WTC11 (cell line): ENCODE results near the gene KCNK3.

Experiments used
- EMX1 ChIP-seq: fragments of 250-450 bp; sonication (Bioruptor Pico); IDR thresholded peaks from 2 replicates; pipeline ENCODE4 v1.8.0; 2021; ENCODE audit warnings: mild to moderate bottlenecking
- NR1H2 ChIP-seq: sonication (generic); formaldehyde crosslinking; IDR thresholded peaks from 2 replicates; pipeline ENCODE4 v1.9.0; 2021; ENCODE audit warnings: mild to moderate bottlenecking, moderate library complexity, missing genetic modification reagents
- NR2C2 ChIP-seq: sonication (generic); formaldehyde crosslinking; IDR thresholded peaks from 2 replicates; pipeline ENCODE4 v1.8.0; 2022; ENCODE audit warnings: mild to moderate bottlenecking, missing genetic modification reagents
- TP53 ChIP-seq: sonication (generic); formaldehyde crosslinking; IDR thresholded peaks from 2 replicates; pipeline ENCODE4 v1.8.1; 2023; ENCODE audit warnings: mild to moderate bottlenecking, missing genetic modification reagents
- TF ChIP-seq, protein P1 (sequence below): fragments of 200-600 bp; IDR thresholded peaks from 2 replicates; pipeline ENCODE4 v1.8.0; 2022; ENCODE audit warnings: antibody characterized with exemption
- TF ChIP-seq, protein P2 (sequence below): sonication (generic); formaldehyde crosslinking; conservative IDR thresholded peaks from 2 replicates; pipeline ENCODE4 v1.8.1; 2023; ENCODE audit warnings: mild to moderate bottlenecking, low read depth, missing genetic modification reagents, moderate library complexity
- TF ChIP-seq, protein P3 (sequence below): fragments of 250-450 bp; sonication (Bioruptor Pico); IDR thresholded peaks from 2 replicates; pipeline ENCODE4 v1.8.0; 2021; ENCODE audit warnings: mild to moderate bottlenecking
- TF ChIP-seq, protein P4 (sequence below): sonication (generic); formaldehyde crosslinking; IDR thresholded peaks from 2 replicates; pipeline ENCODE4 v1.8.1; 2023; ENCODE audit warnings: mild to moderate bottlenecking, missing genetic modification reagents, moderate library complexity
- TF ChIP-seq, protein P5 (sequence below): sonication (generic); formaldehyde crosslinking; conservative IDR thresholded peaks from 2 replicates; pipeline ENCODE4 v1.8.1; 2022; ENCODE audit warnings: mild to moderate bottlenecking, missing genetic modification reagents
- TF ChIP-seq, protein P6 (sequence below): sonication (generic); formaldehyde crosslinking; IDR thresholded peaks from 2 replicates; pipeline ENCODE4 v1.8.1; 2023; ENCODE audit warnings: mild to moderate bottlenecking, moderate library complexity, missing genetic modification reagents

DNA sequence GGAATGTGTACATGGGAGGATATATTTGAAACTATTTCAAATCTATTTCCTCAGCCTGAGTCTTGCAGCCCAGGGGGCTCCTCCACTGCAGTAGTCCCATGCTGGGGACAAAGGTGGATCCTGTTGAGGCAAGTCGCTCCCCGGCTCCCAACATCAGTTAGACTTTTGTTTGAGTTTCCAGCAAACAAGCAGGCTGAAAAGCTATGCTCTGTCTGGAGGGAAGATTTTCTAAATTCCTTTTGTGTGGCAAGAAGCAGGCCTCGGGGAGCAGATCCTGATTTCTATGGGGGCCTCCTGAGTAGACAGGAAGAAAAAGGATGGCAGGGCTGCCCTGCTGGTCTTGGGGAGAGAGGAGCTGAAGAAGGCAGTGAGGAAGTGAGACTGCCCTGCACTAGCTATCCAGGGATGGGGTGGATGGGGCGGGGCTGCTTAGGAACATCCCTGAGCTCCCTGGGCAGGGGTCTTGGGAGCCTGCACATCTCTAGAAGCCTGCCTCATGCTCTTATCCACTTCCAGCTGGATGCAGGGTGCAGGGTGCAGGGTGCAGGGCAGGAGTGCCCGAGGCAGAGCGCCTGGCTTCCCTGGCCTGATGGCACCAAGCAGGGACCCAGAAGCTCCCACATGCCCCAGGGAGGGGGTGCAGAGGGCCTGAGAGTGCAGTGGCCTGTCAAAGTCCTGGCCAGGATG is 45.4 kb upstream of the KCNK3 start:
- TF ChIP-seq, protein P1, sequence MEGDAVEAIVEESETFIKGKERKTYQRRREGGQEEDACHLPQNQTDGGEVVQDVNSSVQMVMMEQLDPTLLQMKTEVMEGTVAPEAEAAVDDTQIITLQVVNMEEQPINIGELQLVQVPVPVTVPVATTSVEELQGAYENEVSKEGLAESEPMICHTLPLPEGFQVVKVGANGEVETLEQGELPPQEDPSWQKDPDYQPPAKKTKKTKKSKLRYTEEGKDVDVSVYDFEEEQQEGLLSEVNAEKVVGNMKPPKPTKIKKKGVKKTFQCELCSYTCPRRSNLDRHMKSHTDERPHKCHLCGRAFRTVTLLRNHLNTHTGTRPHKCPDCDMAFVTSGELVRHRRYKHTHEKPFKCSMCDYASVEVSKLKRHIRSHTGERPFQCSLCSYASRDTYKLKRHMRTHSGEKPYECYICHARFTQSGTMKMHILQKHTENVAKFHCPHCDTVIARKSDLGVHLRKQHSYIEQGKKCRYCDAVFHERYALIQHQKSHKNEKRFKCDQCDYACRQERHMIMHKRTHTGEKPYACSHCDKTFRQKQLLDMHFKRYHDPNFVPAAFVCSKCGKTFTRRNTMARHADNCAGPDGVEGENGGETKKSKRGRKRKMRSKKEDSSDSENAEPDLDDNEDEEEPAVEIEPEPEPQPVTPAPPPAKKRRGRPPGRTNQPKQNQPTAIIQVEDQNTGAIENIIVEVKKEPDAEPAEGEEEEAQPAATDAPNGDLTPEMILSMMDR: no peak
- TF ChIP-seq, protein P2, sequence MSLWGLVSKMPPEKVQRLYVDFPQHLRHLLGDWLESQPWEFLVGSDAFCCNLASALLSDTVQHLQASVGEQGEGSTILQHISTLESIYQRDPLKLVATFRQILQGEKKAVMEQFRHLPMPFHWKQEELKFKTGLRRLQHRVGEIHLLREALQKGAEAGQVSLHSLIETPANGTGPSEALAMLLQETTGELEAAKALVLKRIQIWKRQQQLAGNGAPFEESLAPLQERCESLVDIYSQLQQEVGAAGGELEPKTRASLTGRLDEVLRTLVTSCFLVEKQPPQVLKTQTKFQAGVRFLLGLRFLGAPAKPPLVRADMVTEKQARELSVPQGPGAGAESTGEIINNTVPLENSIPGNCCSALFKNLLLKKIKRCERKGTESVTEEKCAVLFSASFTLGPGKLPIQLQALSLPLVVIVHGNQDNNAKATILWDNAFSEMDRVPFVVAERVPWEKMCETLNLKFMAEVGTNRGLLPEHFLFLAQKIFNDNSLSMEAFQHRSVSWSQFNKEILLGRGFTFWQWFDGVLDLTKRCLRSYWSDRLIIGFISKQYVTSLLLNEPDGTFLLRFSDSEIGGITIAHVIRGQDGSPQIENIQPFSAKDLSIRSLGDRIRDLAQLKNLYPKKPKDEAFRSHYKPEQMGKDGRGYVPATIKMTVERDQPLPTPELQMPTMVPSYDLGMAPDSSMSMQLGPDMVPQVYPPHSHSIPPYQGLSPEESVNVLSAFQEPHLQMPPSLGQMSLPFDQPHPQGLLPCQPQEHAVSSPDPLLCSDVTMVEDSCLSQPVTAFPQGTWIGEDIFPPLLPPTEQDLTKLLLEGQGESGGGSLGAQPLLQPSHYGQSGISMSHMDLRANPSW (CRISPR knock-in tag): no peak
- TF ChIP-seq, protein P3, sequence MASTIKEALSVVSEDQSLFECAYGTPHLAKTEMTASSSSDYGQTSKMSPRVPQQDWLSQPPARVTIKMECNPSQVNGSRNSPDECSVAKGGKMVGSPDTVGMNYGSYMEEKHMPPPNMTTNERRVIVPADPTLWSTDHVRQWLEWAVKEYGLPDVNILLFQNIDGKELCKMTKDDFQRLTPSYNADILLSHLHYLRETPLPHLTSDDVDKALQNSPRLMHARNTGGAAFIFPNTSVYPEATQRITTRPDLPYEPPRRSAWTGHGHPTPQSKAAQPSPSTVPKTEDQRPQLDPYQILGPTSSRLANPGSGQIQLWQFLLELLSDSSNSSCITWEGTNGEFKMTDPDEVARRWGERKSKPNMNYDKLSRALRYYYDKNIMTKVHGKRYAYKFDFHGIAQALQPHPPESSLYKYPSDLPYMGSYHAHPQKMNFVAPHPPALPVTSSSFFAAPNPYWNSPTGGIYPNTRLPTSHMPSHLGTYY (CRISPR knock-in tag): no peak
- TF ChIP-seq EMX1 (CRISPR knock-in tag): no peak
- TF ChIP-seq, protein P4, sequence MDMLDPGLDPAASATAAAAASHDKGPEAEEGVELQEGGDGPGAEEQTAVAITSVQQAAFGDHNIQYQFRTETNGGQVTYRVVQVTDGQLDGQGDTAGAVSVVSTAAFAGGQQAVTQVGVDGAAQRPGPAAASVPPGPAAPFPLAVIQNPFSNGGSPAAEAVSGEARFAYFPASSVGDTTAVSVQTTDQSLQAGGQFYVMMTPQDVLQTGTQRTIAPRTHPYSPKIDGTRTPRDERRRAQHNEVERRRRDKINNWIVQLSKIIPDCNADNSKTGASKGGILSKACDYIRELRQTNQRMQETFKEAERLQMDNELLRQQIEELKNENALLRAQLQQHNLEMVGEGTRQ (CRISPR knock-in tag): no peak
- no peak for TF ChIP-seq NR2C2 (CRISPR knock-in tag)
- TF ChIP-seq NR1H2 (CRISPR knock-in tag): no peak
- TF ChIP-seq, protein P5, sequence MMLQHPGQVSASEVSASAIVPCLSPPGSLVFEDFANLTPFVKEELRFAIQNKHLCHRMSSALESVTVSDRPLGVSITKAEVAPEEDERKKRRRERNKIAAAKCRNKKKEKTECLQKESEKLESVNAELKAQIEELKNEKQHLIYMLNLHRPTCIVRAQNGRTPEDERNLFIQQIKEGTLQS: no peak
- TF ChIP-seq TP53: no peak
- TF ChIP-seq, protein P6, sequence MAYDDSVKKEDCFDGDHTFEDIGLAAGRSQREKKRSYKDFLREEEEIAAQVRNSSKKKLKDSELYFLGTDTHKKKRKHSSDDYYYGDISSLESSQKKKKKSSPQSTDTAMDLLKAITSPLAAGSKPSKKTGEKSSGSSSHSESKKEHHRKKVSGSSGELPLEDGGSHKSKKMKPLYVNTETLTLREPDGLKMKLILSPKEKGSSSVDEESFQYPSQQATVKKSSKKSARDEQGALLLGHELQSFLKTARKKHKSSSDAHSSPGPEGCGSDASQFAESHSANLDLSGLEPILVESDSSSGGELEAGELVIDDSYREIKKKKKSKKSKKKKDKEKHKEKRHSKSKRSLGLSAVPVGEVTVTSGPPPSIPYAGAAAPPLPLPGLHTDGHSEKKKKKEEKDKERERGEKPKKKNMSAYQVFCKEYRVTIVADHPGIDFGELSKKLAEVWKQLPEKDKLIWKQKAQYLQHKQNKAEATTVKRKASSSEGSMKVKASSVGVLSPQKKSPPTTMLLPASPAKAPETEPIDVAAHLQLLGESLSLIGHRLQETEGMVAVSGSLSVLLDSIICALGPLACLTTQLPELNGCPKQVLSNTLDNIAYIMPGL (CRISPR knock-in tag): no peak
